ENCODE results near the gene CLDN9. TPM values are rescaled to one million over a fixed set of nuclear protein-coding genes. Genes with fewer than 3 reads are reported as not detected.
A peak's percentile ranks its signal among the peaks of the same experiment; 100 is the strongest.

Gene CLDN9
- total and polyA plus RNA-seq, 2 donors (not counting 1 experiment from before 2014, with no cell fraction given): 0.04 TPM; not detected in 1

- Histone ChIP-seq H3K79me2 (ENCODE audit: control insufficient read depth, insufficient read depth, low read length) (no peaks in the 10 kb centered on the region), H3K27ac (ENCODE audit: low read length in 2 of 2) (no peak overlapping the region), H3K4me1 (ENCODE audit: control insufficient read depth in 2 of 2, insufficient read depth in 2 of 2, low read length in 2 of 2) (peaks cover 21 to 25% of the 10 kb centered on the region in 2 donors), H3K4me3 (ENCODE audit: control extremely low read depth in 1 of 5, extremely low read depth in 1 of 5, insufficient read depth in 1 of 5, low read depth in 2 of 5, low read length in 4 of 5) (peak overlapping the region in 1 of 5 experiments; percentile 12), H3K9ac (ENCODE audit: low read length) (no peak overlapping the region), H3K4me2 (replicated peaks; ENCODE audit: low read depth, low read length, poor library complexity, severe bottlenecking) (no peak overlapping the region), H4K20me1 (ENCODE audit: control insufficient read depth, insufficient read depth, low read length, poor library complexity, severe bottlenecking) (no peaks in the 10 kb centered on the region), H3K36me3 (replicated peaks in 1 of 2; ENCODE audit: control extremely low read depth in 1 of 2, control insufficient read depth in 1 of 2, extremely low read depth in 1 of 2, insufficient read depth in 2 of 2, low read length in 1 of 2) (no peaks in the 10 kb centered on the region), H3K27me3 (replicated peaks in 1 of 4; ENCODE audit: control extremely low read depth in 1 of 4, control insufficient read depth in 3 of 4, insufficient read depth in 4 of 4, low read length in 3 of 4) (peaks cover 0 to 45% (median 22%) of the 10 kb centered on the region in 4 experiments), H3K9me3 (ENCODE audit: control extremely low read depth in 1 of 3, control insufficient read depth in 2 of 3, insufficient read depth in 1 of 3, low read length in 2 of 3) (peaks cover 0 to 15% (median 0%) of the 10 kb centered on the region in 3 donors), H2AFZ (ENCODE audit: insufficient read depth, low read depth, low read length, poor library complexity, severe bottlenecking) (no peak overlapping the region)
- 84% methylated on average over 26 of the region's 26 CpGs for WGBS (ENCODE audit: insufficient coverage)
- Mint-ChIP-seq H3K27ac (no peak overlapping the region), H3K4me3 (no peak overlapping the region), H3K9me3 (ENCODE audit: insufficient read depth) (no peaks in the 10 kb centered on the region), H3K4me1 (peaks cover 20% of the 10 kb centered on the region), H3K27me3 (peaks cover 15% of the 10 kb centered on the region)
- no peak for ATAC-seq (ENCODE audit: low read depth)
- intact Hi-C loops (cut with micrococcal nuclease): loop anchor here (5.0 kb wide), 1 partner anchor 122 kb away; no protein-coding TSS in a partner anchor
- no peak for TF ChIP-seq EZH2 (IDR thresholded peaks at IDR 0.05; ENCODE audit: borderline replicate concordance, insufficient read depth, low read depth, low read length, poor library complexity, severe bottlenecking)
- TF ChIP-seq, protein P1, sequence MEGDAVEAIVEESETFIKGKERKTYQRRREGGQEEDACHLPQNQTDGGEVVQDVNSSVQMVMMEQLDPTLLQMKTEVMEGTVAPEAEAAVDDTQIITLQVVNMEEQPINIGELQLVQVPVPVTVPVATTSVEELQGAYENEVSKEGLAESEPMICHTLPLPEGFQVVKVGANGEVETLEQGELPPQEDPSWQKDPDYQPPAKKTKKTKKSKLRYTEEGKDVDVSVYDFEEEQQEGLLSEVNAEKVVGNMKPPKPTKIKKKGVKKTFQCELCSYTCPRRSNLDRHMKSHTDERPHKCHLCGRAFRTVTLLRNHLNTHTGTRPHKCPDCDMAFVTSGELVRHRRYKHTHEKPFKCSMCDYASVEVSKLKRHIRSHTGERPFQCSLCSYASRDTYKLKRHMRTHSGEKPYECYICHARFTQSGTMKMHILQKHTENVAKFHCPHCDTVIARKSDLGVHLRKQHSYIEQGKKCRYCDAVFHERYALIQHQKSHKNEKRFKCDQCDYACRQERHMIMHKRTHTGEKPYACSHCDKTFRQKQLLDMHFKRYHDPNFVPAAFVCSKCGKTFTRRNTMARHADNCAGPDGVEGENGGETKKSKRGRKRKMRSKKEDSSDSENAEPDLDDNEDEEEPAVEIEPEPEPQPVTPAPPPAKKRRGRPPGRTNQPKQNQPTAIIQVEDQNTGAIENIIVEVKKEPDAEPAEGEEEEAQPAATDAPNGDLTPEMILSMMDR (IDR thresholded peaks at IDR 0.05): no peak
- DNase-seq: no peak
- ChIA-PET CTCF (interaction anchor here (1.4 kb wide), 1 partner anchor 22 kb away, joined by 3 read pairs; no protein-coding TSS in a partner anchor), POLR2A (interaction anchor here (0.5 kb wide), 1 partner anchor 52 kb away, joined by 3 read pairs; no protein-coding TSS in a partner anchor)
Measured at GRCh38 chr16:3049921-3050481, 37.3 kb downstream of the CLDN9 start.

DNA sequence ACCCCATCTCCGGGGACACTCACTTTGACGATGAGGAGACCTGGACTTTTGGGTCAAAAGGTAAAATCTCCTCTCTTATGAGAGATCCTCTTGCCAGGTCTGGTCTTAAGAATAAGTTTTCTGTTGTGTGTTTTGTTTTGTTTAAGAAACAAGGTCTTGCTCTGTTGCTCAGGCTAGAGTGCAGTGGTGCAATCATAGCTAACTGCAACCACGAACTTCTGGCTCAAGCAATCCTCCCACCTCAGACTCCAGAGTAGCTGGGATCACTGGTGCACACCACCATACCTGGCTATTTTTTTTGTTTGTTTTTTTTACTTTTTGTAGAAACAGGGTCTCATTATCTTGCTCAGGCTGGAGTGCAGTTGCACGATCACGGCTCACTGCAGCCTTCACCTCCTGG, 37.8 kb downstream of the CLDN9 start:
- intact Hi-C loops (cut with micrococcal nuclease): no loop called here
- Histone ChIP-seq H3K36me3 (replicated peaks in 1 of 2; ENCODE audit: control extremely low read depth in 1 of 2, control insufficient read depth in 1 of 2, extremely low read depth in 1 of 2, insufficient read depth in 2 of 2, low read length in 1 of 2) (no peaks in the 10 kb centered on the region), H3K79me2 (ENCODE audit: control insufficient read depth, insufficient read depth, low read length) (no peaks in the 10 kb centered on the region), H2AFZ (ENCODE audit: insufficient read depth, low read depth, low read length, poor library complexity, severe bottlenecking) (no peak overlapping the region), H3K4me1 (ENCODE audit: control insufficient read depth in 2 of 2, insufficient read depth in 2 of 2, low read length in 2 of 2) (peaks cover 21 to 25% of the 10 kb centered on the region in 2 donors), H3K4me2 (replicated peaks; ENCODE audit: low read depth, low read length, poor library complexity, severe bottlenecking) (no peak overlapping the region), H3K27ac (ENCODE audit: low read length in 2 of 2) (no peak overlapping the region), H3K4me3 (ENCODE audit: control extremely low read depth in 1 of 5, extremely low read depth in 1 of 5, insufficient read depth in 1 of 5, low read depth in 2 of 5, low read length in 4 of 5) (peak overlapping the region in 1 of 5 experiments; percentile 34), H3K9me3 (ENCODE audit: control extremely low read depth in 1 of 3, control insufficient read depth in 2 of 3, insufficient read depth in 1 of 3, low read length in 2 of 3) (peaks cover 0 to 11% (median 0%) of the 10 kb centered on the region in 3 donors), H3K27me3 (replicated peaks in 1 of 4; ENCODE audit: control extremely low read depth in 1 of 4, control insufficient read depth in 3 of 4, insufficient read depth in 4 of 4, low read length in 3 of 4) (peaks cover 0 to 41% (median 20%) of the 10 kb centered on the region in 4 experiments), H3K9ac (ENCODE audit: low read length) (no peak overlapping the region), H4K20me1 (ENCODE audit: control insufficient read depth, insufficient read depth, low read length, poor library complexity, severe bottlenecking) (no peaks in the 10 kb centered on the region)
- Mint-ChIP-seq H3K27me3 (peaks cover 11% of the 10 kb centered on the region), H3K27ac (no peak overlapping the region), H3K9me3 (ENCODE audit: insufficient read depth) (no peaks in the 10 kb centered on the region), H3K4me1 (peaks cover 20% of the 10 kb centered on the region), H3K4me3 (no peak overlapping the region)
- ChIA-PET POLR2A (interaction anchor here (0.5 kb wide), 1 partner anchor 52 kb away, joined by 3 read pairs; no protein-coding TSS in a partner anchor), CTCF (interaction anchor here (0.6 to 1.4 kb wide), 2 partner anchors 22 to 608 kb away, joined by 3 read pairs; no protein-coding TSS in a partner anchor)
- ATAC-seq (ENCODE audit: low read depth) (no peak), DNase-seq (no peak)
- WGBS (ENCODE audit: insufficient coverage): no CpG with 5 or more reads among the region's 5 CpGs
- no peak for TF ChIP-seq EZH2 (IDR thresholded peaks at IDR 0.05; ENCODE audit: borderline replicate concordance, insufficient read depth, low read depth, low read length, poor library complexity, severe bottlenecking)
- TF ChIP-seq, protein P1 (IDR thresholded peaks at IDR 0.05): no peak
